HCT116 (cell line): ENCODE measurements around the gene SIGMAR1. TPM values are rescaled to one million over a fixed set of nuclear protein-coding genes. Genes with fewer than 3 reads are reported as not detected.

Experiments used
- ATAC-seq: fragments of 200-7000 bp; cut with Tn5 transposase; 2 replicates; pipeline ENCODE4 v1.9.1; 2020; ENCODE audit warnings: mild to moderate bottlenecking, moderate library complexity
- BruUV-seq: library from RNA; stranded (reverse); fragments of 400-500 nt; replicated peaks from 2 replicates; lab custom pipeline; 2021; lab: Mats Ljungman, UMichigan
- CTCF ChIA-PET: fragments of 300-600 bp; sonication (Branson Sonifier 250); formaldehyde crosslinking; loops from one replicate; lab custom pipeline; 2021; ENCODE audit warnings: antibody characterized with exemption; lab: Charles Lee
- POLR2A ChIA-PET: fragments of 300-600, 350-600 bp; sonication (Branson Sonifier 250); formaldehyde crosslinking; loops from one replicate; lab custom pipeline; 2021; ENCODE audit warnings: antibody characterized with exemption; lab: Charles Lee
- RAD21 ChIA-PET, 2 experiments: fragments of 300-600 bp; sonication (Branson Sonifier 250); formaldehyde crosslinking; loops; one replicate each; lab custom pipeline; 2023; ENCODE audit warnings: low total read pairs in 2 of 2; ENCODE audit not compliant: uncharacterized antibody in 2 of 2, unreplicated experiment in 2 of 2, low non-redundant PET in 1 of 2; lab: Charles Lee
- DNase-seq: peaks from one replicate; pipeline ENCODE4 v3.0.0-alpha.2; 2010; ENCODE audit warnings: low read depth, low spot score
- H2AFZ ChIP-seq: fragments of 200-600 bp; shearing (Covaris generic), sonication (generic); 2 replicates; pipeline ENCODE4 v1.6.1; 2017; ENCODE audit warnings: low read depth, mixed run types, mixed read lengths, antibody characterized with exemption, low read length; ENCODE audit not compliant: poor library complexity, severe bottlenecking
- H3K27ac ChIP-seq: 2 replicates; pipeline ENCODE4 v1.5.1; 2012; ENCODE audit warnings: low read depth, low read length
- H3K27me3 ChIP-seq: fragments of 200-600 bp; sonication (generic); 2 replicates; pipeline ENCODE4 v1.6.1; 2016; ENCODE audit warnings: mixed run types, low read length, mixed read lengths; ENCODE audit not compliant: insufficient read depth
- H3K36me3 ChIP-seq, 2 experiments: fragments of 200-500 bp in 1 of 2; fragments of 200-600 bp in 1 of 2; sonication (Bioruptor generic) in 1 of 2; sonication (generic) in 1 of 2; 2 replicates each; pipeline versions ENCODE4 v1.5.1 to v1.6.1; 2014 to 2016; ENCODE audit warnings: low read length in 2 of 2, inconsistent platforms in 1 of 2, mixed read lengths in 1 of 2, mixed run types in 1 of 2; ENCODE audit not compliant: insufficient read depth in 2 of 2, control insufficient read depth in 1 of 2
- H3K4me1 ChIP-seq, 2 experiments: fragments of 200-600 bp in 1 of 2; sonication (generic) in 1 of 2; 2 replicates each; pipeline versions ENCODE4 v1.5.1 to v1.6.1; 2012 to 2017; ENCODE audit warnings: low read length in 2 of 2, inconsistent platforms in 1 of 2, mild to moderate bottlenecking in 1 of 2, mixed read lengths in 1 of 2, mixed run types in 1 of 2, moderate library complexity in 1 of 2; ENCODE audit not compliant: insufficient read depth in 2 of 2, control insufficient read depth in 1 of 2
- H3K4me2 ChIP-seq: fragments of 200-600 bp; sonication (generic); 2 replicates; pipeline ENCODE4 v1.6.1; 2017; ENCODE audit warnings: mixed run types, low read length, mixed read lengths
- H3K4me3 ChIP-seq, 2 experiments: fragments of 200-600 bp in 1 of 2; sonication (generic) in 1 of 2; replicated peaks in 1 of 2; 2 replicates each; pipeline ENCODE4 v1.5.1; 2011 to 2016; ENCODE audit warnings: low read length in 2 of 2, control low read depth in 1 of 2, low read depth in 1 of 2, mild to moderate bottlenecking in 1 of 2, mixed read lengths in 1 of 2, mixed run types in 1 of 2
- H3K79me2 ChIP-seq: fragments of 200-600 bp; sonication (generic); 2 replicates; pipeline ENCODE4 v1.6.1; 2017; ENCODE audit warnings: mild to moderate bottlenecking, mixed run types, low read length, moderate library complexity, mixed read lengths; ENCODE audit not compliant: insufficient read depth
- H3K9ac ChIP-seq: fragments of 200-600 bp; sonication (generic); 2 replicates; pipeline ENCODE4 v1.6.1; 2016; ENCODE audit warnings: low read length, mixed read lengths
- H3K9me2 ChIP-seq: fragments of 200-600 bp; sonication (generic), shearing (Covaris generic); 2 replicates; pipeline ENCODE4 v1.6.1; 2017; ENCODE audit warnings: mixed run types, mild to moderate bottlenecking, moderate library complexity; ENCODE audit not compliant: insufficient read depth
- H3K9me3 ChIP-seq, 2 experiments: fragments of 200-500 bp in 1 of 2; fragments of 200-600 bp in 1 of 2; sonication (Bioruptor generic) in 1 of 2; sonication (generic) in 1 of 2; 2 replicates each; pipeline ENCODE4 v1.6.1; 2014 to 2017; ENCODE audit warnings: low read length in 2 of 2, mixed read lengths in 2 of 2, inconsistent platforms in 1 of 2, low read depth in 1 of 2, mild to moderate bottlenecking in 1 of 2, mixed run types in 1 of 2, moderate library complexity in 1 of 2; ENCODE audit not compliant: control insufficient read depth in 1 of 2, insufficient read depth in 1 of 2
- H4K20me1 ChIP-seq: fragments of 200-600 bp; sonication (generic), shearing (Covaris generic); 2 replicates; pipeline ENCODE4 v1.6.1; 2017; ENCODE audit warnings: mixed run types, mild to moderate bottlenecking, moderate library complexity; ENCODE audit not compliant: insufficient read depth
- CBX3 ChIP-seq: IDR thresholded peaks from 2 replicates; pipeline ENCODE4 v1.6.1; 2012; ENCODE audit warnings: low read depth
- EGR1 ChIP-seq: IDR thresholded peaks from 2 replicates; pipeline ENCODE4 v1.6.1; 2012; ENCODE audit warnings: low read depth
- ELF1 ChIP-seq: IDR thresholded peaks from 2 replicates; pipeline ENCODE4 v1.6.1; 2012; ENCODE audit warnings: low read depth, borderline replicate concordance
- EZH2 ChIP-seq: fragments of 200-600 bp; sonication (generic); IDR thresholded peaks from 2 replicates; pipeline ENCODE4 v1.6.1; 2017; ENCODE audit warnings: antibody characterized with exemption, mixed run types
- EZH2phosphoT487 ChIP-seq: fragments of 200-600 bp; IDR thresholded peaks from 2 replicates; pipeline ENCODE4 v1.6.1; 2018; ENCODE audit warnings: antibody characterized with exemption, borderline replicate concordance
- FOSL1 ChIP-seq: IDR thresholded peaks from 2 replicates; pipeline ENCODE4 v1.6.1; 2012; ENCODE audit warnings: low read depth
- JUND ChIP-seq: IDR thresholded peaks from 2 replicates; pipeline ENCODE4 v1.6.1; 2012
- POLR2AphosphoS5 ChIP-seq: IDR thresholded peaks from 2 replicates; pipeline ENCODE4 v1.6.1; 2011; ENCODE audit warnings: mild to moderate bottlenecking, low read depth, low read length, moderate library complexity
- RAD21 ChIP-seq: IDR thresholded peaks from 2 replicates; pipeline ENCODE4 v1.6.1; 2012; ENCODE audit warnings: low read depth, mild to moderate bottlenecking
- SIN3A ChIP-seq: IDR thresholded peaks from 2 replicates; pipeline ENCODE4 v1.6.1; 2012; ENCODE audit warnings: low read depth
- SP1 ChIP-seq: IDR thresholded peaks from 2 replicates; pipeline ENCODE4 v1.6.1; 2012; ENCODE audit warnings: low read depth
- YY1 ChIP-seq: IDR thresholded peaks from 2 replicates; pipeline ENCODE4 v1.6.1; 2011; ENCODE audit warnings: low read length, low read depth, moderate library complexity, mild to moderate bottlenecking; ENCODE audit not compliant: insufficient replicate concordance; ENCODE audit errors: extremely low read depth
- intact Hi-C: fragments of 100-400 bp; cut with micrococcal nuclease; formaldehyde crosslinking; loops from 2 replicates; pipeline ENCODE4 v1.10.0; 2022
- total RNA-seq: library from RNA; stranded (reverse); gene quantifications from one replicate; pipeline ENCODE4 v1.2.1, GENCODE V29; 2021; ENCODE audit not compliant: unreplicated experiment
- TF ChIP-seq, protein P1 (sequence below): IDR thresholded peaks from 2 replicates; pipeline ENCODE4 v1.6.1; 2012; ENCODE audit warnings: low read depth
- TF ChIP-seq, protein P2 (sequence below): IDR thresholded peaks from 2 replicates; pipeline ENCODE4 v1.6.1; 2012
- TF ChIP-seq, protein P3 (sequence below): IDR thresholded peaks from 2 replicates; pipeline ENCODE4 v1.6.1; 2012

Gene SIGMAR1
- total RNA-seq, 1 experiment from 2014 or later = 109 TPM

DNA sequence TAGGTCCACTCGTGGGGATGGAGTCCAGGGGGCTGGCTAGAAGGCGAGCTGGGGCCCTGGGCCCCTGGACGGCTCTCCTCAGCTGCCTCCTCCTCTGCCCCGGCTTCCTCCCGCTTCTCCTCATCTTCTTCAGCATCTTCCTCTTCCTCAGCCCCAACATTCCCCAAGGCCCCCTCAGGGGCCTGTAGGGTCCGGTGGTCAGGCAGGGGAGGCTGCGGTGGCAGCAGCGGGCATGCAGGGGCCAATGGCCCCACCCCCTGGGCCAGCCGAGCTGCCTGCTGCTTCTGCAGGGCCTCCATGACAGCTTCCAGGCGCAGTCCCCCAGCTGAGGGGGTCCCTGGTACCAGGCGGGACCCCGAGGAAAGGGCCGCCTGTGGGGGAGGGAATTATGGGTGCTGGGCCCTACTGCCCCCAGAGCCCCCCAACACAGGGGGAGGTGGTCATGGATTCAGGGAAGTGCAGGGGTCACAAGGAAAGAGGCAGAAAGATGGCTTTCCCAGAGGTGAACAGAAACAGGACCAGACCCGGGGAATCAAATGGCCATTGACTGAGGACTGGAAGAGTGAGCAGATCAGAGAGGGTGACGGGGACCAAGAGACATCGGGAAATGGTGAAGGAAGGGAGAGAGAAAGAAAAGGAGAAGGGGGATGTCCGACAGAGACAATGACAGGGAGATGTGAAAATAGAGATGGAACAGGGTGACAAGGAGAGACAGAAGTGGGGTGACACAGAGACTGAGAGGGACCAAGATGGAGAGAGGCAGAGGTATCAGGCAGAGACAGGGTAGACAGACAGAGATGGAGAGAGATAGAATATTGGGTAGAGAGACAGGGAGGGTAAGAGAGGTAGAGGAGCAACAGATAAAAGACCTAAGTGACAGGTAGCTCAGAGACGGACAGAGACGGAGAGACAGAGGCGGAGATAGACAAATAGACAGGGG lies 9.6 kb downstream of the SIGMAR1 start:
- Histone ChIP-seq H3K79me2 (no peaks in the 10 kb centered on the region), H3K9me3 (no peaks in the 10 kb centered on the region), H3K9me2 (no peaks in the 10 kb centered on the region), H2AFZ (peak overlapping the region; percentile 86), H3K27me3 (peaks cover 8% of the 10 kb centered on the region; the same call in 1 of the 2 replicates), H3K4me3 (peak overlapping the region; percentile 36 to 49), H3K36me3 (no peaks in the 10 kb centered on the region), H4K20me1 (no peaks in the 10 kb centered on the region), H3K27ac (no peak overlapping the region), H3K4me1 (peaks cover 6 to 26% of the 10 kb centered on the region in 2 experiments), H3K9ac (0 out of 2 replicates have a peak overlapping the region, but pooled peaks have one; percentile 7), H3K4me2 (peak overlapping the region; percentile 75)
- ChIA-PET POLR2A (interaction anchor here (1.7 kb wide), 1 partner anchor 10 kb away, joined by 7 read pairs; the partner anchor contains the start of gene SIGMAR1), CTCF (no interaction called here), RAD21 (no interaction called here)
- TF ChIP-seq CBX3 (no peak), SIN3A (no peak), EZH2 (no peak), SP1 (no peak), POLR2AphosphoS5 (no peak), RAD21 (no peak), ELF1 (no peak), JUND (no peak), EGR1 (no peak), FOSL1 (no peak), EZH2phosphoT487 (no peak), YY1 (no peak)
- TF ChIP-seq, protein P1, sequence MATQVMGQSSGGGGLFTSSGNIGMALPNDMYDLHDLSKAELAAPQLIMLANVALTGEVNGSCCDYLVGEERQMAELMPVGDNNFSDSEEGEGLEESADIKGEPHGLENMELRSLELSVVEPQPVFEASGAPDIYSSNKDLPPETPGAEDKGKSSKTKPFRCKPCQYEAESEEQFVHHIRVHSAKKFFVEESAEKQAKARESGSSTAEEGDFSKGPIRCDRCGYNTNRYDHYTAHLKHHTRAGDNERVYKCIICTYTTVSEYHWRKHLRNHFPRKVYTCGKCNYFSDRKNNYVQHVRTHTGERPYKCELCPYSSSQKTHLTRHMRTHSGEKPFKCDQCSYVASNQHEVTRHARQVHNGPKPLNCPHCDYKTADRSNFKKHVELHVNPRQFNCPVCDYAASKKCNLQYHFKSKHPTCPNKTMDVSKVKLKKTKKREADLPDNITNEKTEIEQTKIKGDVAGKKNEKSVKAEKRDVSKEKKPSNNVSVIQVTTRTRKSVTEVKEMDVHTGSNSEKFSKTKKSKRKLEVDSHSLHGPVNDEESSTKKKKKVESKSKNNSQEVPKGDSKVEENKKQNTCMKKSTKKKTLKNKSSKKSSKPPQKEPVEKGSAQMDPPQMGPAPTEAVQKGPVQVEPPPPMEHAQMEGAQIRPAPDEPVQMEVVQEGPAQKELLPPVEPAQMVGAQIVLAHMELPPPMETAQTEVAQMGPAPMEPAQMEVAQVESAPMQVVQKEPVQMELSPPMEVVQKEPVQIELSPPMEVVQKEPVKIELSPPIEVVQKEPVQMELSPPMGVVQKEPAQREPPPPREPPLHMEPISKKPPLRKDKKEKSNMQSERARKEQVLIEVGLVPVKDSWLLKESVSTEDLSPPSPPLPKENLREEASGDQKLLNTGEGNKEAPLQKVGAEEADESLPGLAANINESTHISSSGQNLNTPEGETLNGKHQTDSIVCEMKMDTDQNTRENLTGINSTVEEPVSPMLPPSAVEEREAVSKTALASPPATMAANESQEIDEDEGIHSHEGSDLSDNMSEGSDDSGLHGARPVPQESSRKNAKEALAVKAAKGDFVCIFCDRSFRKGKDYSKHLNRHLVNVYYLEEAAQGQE = no peak
- TF ChIP-seq, protein P2, sequence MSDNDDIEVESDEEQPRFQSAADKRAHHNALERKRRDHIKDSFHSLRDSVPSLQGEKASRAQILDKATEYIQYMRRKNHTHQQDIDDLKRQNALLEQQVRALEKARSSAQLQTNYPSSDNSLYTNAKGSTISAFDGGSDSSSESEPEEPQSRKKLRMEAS = no peak
- TF ChIP-seq, protein P3, sequence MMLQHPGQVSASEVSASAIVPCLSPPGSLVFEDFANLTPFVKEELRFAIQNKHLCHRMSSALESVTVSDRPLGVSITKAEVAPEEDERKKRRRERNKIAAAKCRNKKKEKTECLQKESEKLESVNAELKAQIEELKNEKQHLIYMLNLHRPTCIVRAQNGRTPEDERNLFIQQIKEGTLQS = no peak
- DNase-seq = no peak
- no TSS peak for BruUV-seq
- intact Hi-C loops = no loop called here
- 0 out of 2 replicates have a peak, but pooled peaks have one; percentile 1 for ATAC-seq
